Amygdala (tissue), 56 donors: Measurements from ENCODE around the gene TUBGCP5.
"Not testable (repeated sequence)": the region's sequence is repeated elsewhere in the genome, so short reads cannot be mapped to it uniquely, and the experiment has no call there.

Experiments used
- DNase-seq, 56 donors: peaks; one replicate each; lab custom pipeline; 2025; lab: John Stamatoyannopoulos, UW

The TUBGCP5 gene

GRCh38 chr15:23039143-23039916, at the start of gene TUBGCP5:
TSS of gene TUBGCP5 (minus strand) at chr15:23039569. CDS start at chr15:23039543, 26 bp downstream.
- DNase-seq: peak; percentile 33 to 96 (median 84)

DNA sequence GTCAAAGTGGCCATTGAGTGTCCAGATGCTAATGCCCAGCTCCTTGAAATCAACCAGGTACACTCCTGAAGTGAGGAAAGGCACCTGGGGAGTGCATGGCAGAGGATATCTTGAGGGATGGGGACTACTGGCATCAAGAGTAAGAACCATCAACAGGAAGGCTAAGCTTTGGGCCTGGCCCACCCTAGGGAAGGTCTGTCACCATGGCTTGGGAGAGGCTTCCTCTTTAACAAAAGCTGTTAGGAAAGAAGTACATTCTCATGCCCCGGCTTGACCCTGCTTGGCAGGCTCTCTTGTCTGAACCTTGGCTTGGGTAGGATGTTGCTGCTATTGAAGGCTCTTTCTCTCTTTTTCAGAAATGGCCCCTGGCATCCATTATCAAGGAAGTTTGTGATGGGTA, 43.7 kb upstream of the TUBGCP5 start:
- DNase-seq: no peak

GRCh38 chr15:23081996-23082737, 42.8 kb upstream of the TUBGCP5 start:
- not testable (repeated sequence) for DNase-seq

DNA sequence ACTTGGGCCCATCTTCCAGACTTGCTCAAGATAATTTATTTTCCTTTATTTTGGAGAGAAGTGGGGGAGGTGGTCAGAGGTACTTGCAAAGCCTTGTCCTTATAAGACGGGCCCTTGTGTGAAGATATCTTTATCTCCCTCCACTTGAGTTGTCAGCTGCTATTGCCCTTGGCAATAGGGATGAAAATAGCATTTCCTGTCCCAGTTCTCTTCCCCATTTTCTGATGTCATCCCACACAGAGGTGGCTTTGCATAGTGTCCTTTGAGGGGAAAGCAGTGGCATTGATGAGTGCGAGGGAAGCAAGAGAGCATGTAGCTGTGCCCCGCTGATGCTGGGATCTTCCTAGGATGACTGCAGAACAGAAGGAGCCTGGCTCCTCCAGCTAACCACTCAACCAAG, 41.9 kb upstream of the TUBGCP5 start:
- DNase-seq: no peak

GRCh38 chr15:23079766-23080165, 40.4 kb upstream of the TUBGCP5 start:
- DNase-seq: no peak

DNA sequence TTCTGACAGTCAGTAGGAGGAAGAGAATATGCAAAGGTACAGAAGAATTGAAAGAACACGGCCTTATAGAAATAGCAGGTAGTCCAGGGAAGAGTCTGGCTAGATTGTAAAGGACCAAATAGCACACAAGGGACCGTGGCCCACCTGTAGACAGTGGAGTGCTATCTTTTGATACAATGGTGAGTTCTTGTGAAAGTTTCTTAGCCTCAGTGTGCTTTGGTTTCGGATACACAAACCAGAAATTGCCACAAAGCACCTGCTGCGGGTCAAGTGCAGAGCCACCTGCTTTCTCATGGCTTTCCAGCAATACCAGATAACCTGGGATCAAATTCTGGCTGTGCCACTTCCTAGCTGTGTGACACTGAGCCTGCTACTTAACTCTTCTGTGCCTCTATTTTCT, 36.6 kb upstream of the TUBGCP5 start:
- DNase-seq: no peak

- no peak for DNase-seq
These were observed 35.3 kb upstream of the TUBGCP5 start for GRCh38 chr15:23074684-23075083.

DNA sequence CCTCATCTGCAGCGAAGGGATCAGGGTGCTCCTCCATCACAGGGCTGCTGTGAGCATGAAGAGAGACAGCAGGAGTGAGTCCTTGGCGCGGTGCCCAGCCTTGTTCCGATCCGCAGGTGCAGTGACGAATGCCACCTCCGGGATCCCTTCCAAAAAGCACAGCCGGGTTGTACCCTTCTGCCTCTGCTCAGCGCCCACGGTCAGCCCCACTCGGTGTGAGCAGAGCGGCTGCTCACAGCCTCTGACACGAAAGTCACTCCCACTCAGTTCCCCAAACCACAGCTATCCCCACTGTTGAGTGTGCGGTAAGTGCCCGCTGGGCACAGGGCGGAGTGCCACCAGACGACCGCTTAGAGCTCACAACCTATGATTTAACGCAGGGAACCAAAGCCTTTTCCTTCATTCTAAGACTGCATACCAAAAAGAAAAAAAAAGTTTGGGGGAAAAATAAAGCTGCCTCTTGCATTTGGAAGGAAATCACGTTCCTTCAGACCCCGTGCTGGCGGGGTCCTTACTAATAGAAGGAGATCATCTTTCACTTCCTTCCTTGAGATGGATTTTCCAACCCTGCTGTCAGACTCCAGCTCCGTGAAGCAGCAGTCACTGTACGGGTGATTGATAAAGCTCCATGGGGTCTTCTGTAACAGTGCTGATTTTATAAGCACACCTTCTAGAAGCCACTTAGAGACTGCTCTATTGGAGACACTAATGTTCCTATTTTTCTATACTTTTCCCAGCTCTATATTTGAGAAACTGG, 34.7 kb upstream of the TUBGCP5 start:
- peak in 9 of 56 donors; percentile 2 to 45 (median 10) for DNase-seq

- no peak for DNase-seq
These were observed 33.3 kb upstream of the TUBGCP5 start for GRCh38 chr15:23072633-23073032.

DNA sequence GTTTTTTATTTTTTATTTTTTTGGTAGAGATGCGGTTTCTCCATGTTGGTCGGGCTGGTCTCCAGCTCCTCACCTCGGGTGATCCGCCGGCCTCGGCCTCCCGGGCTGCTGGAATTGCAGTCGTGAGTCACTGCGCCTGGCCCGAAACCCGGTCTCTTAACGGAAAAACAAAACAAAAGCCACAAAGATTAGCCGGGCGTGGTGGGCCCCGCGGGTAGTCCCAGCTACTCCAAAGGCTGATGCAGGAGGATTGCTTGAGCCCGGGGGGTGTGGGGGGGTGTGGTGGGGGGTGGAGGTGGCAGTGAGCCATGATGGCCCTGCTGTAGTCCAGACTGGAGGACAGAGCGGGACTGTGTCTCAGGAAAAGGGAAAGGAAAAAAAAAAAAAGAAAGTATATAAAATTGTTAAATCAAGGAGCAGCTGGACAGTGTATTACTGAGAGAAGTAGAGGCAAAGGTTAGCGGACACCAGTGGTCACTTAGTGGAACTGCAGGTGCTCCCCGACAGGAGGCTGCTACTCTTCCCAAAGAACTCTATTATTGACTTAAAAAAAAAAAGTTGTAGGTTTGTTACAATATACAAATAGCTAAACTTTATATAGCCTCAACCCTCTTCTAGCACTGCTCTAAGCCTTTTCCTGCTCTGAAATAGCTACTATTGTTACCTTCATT, 30.3 kb upstream of the TUBGCP5 start:
- DNase-seq: no peak

GRCh38 chr15:23067416-23067815, 28.0 kb upstream of the TUBGCP5 start:
- no peak for DNase-seq

GRCh38 chr15:23065836-23066235, 26.5 kb upstream of the TUBGCP5 start:
- DNase-seq: no peak

DNA sequence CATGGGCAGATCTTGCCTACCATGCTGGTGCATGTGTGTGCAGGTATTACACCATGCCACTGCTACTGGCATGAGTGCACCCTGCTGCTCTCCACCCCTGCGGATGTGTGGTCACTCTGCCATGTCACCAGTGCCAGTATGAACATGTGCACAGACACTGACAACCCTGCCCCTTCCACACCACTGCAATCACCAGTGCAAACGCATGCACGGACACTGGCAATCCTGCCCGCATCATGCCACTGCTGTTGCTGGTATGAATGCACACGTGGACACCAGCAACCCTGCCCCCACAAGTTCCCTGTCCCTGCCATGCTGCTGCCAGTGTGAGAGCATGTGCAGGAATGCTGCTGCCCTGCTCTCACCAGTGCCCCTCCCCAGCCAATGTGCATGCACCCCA, 24.8 kb upstream of the TUBGCP5 start:
- DNase-seq: no peak

GRCh38 chr15:23057707-23058106, 18.3 kb upstream of the TUBGCP5 start:
- no peak for DNase-seq

- DNase-seq: no peak
These were observed 15.9 kb upstream of the TUBGCP5 start for GRCh38 chr15:23055316-23055715.

DNA sequence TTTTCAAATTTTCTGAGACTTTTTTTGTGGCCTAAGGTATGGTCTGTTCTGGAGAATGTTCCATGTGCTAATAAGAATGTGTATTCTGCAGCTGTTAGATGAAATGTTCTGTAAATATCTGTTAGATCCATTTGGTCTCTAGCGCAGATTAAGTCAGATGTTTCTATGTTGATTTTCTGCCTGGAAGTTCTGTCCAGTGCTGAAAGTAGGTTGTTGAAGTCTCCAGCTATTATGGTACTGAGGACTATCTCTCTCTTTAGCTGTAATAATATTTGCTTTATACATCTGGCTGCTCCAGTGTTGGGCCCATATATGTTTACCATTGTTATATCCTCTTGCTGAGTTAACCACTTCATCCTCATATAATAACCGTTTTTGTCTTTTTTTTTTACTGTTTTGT, 13.2 kb upstream of the TUBGCP5 start:
- no peak for DNase-seq

DNA sequence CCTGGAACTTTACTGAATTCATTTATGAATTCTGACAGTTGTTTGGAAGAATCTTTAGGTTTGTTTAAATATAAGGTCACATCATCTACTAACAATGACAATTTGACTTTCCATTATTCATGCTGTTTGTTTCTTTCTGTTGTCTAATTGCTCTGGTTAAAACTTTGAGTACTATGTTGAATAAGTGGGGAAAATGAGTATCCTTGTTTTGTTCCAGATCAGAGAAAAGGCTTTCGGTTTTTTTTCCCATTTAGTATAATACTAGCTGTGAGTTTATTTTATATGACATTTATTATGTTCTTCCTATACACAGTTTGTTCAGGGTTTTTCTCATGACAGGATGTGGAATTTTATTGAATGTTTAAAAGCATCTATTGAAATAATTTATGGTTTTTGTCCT, 11.3 kb upstream of the TUBGCP5 start:
- no peak for DNase-seq

DNA sequence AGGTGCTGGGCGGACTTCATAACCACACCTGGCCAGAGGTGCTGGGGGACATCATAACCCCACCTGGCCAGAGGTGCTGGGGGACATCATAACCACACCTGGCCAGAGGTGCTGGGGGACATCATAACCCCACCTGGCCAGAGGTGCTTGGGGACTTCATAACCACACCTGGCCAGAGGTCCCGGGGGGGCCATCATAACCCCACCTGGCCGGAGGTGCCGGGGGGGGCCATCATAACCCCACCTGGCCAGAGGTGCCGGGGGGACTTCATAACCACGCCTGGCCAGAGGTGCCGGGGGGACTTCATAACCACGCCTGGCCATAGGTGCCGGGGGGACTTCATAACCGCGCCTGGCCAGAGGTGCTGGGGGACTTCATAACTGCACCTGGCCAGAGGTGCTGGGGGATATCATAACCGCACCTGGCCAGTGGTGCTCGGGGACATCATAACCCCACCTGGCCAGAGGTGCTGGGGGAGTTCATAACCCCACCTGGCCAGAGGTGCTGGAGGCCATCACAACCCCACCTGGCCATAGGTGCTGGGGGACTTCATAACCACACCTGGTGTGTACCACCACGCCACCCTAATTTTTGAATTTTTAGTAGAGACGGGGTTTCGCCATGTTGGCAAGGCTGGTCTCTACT, 10.7 kb upstream of the TUBGCP5 start:
- no peak for DNase-seq

DNA sequence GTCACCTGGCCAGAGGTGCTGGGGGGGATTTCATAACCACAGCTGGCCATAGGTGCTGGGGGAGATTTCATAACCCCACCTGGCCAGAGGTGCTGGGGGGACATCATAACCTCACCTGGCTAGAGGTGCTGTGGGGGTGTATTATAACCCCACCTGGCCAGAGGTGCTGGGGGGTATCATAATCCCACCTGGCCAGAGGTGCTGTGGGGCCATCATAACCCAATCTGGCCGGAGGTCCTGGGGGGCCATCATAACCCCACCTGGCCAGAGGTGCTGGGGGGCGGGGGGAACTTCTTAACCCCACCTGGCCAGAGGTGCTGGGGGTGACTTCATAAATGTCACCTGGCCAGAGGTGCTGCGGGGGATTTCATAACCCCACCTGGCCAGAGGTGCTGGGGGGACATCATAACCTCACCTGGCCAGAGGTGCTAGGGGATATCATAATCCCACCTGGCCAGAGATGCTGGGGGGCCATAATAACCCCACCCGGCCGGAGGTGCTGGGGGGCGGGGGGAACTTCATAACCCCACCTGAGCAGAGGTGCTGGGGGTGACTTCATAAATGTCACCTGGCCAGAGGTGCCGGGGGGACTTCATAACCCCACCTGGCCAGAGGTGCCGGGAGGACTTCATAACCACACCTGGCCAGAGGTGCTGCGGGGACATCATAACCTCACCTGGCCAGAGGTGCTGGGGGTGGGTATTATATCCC, 9.4 kb upstream of the TUBGCP5 start:
- DNase-seq: not testable (repeated sequence)
